GM23248 (cell line): ENCODE data around the gene TIMM22. TPM values are rescaled to one million over a fixed set of nuclear protein-coding genes. Genes with fewer than 3 reads are reported as not detected.

Source experiments
- DNase-seq: peaks from one replicate; pipeline ENCODE4 v3.0.0-alpha.2; 2015
- H2AFZ ChIP-seq: fragments of 200-600 bp; sonication (generic); 2 replicates; pipeline ENCODE4 v1.6.1; 2016; ENCODE audit warnings: antibody characterized with exemption
- H3F3A ChIP-seq: fragments of 200-600 bp; sonication (generic); 2 replicates; pipeline ENCODE4 v1.6.1; 2016; ENCODE audit warnings: mild to moderate bottlenecking, antibody characterized with exemption, mixed run types; ENCODE audit not compliant: insufficient read depth
- H3K27ac ChIP-seq: fragments of 200-600 bp; sonication (generic); 2 replicates; pipeline ENCODE4 v1.5.1; 2016; ENCODE audit warnings: mild to moderate bottlenecking
- H3K27me3 ChIP-seq: fragments of 200-600 bp; sonication (generic); replicated peaks from 2 replicates; pipeline ENCODE4 v1.6.1; 2016; ENCODE audit warnings: mild to moderate bottlenecking; ENCODE audit not compliant: insufficient read depth
- H3K36me3 ChIP-seq: fragments of 200-600 bp; sonication (generic); 2 replicates; pipeline ENCODE4 v1.6.1; 2016; ENCODE audit warnings: low read depth, mild to moderate bottlenecking
- H3K4me1 ChIP-seq: fragments of 200-600 bp; sonication (generic); 2 replicates; pipeline ENCODE4 v1.6.1; 2016; ENCODE audit warnings: mild to moderate bottlenecking; ENCODE audit not compliant: insufficient read depth
- H3K4me2 ChIP-seq: fragments of 200-600 bp; sonication (generic); one replicate; pipeline ENCODE4 v1.6.1; 2016; ENCODE audit warnings: mild to moderate bottlenecking; ENCODE audit not compliant: unreplicated experiment
- H3K4me3 ChIP-seq: fragments of 200-600 bp; sonication (generic); 2 replicates; pipeline ENCODE4 v1.5.1; 2016; ENCODE audit warnings: mild to moderate bottlenecking
- H3K79me2 ChIP-seq: fragments of 200-600 bp; sonication (generic); 2 replicates; pipeline ENCODE4 v1.6.1; 2016; ENCODE audit warnings: mild to moderate bottlenecking; ENCODE audit not compliant: insufficient read depth
- H3K9ac ChIP-seq: fragments of 200-600 bp; sonication (generic); 2 replicates; pipeline ENCODE4 v1.6.1; 2016; ENCODE audit warnings: mild to moderate bottlenecking
- H3K9me2 ChIP-seq: fragments of 200-600 bp; sonication (generic); 2 replicates; pipeline ENCODE4 v1.6.1; 2016; ENCODE audit warnings: mixed run types, mild to moderate bottlenecking, moderate library complexity; ENCODE audit not compliant: insufficient read depth
- H3K9me3 ChIP-seq: fragments of 200-600 bp; sonication (generic); one replicate; pipeline ENCODE4 v1.6.1; 2017; ENCODE audit warnings: low read depth
- H4K20me1 ChIP-seq: fragments of 200-600 bp; sonication (generic); 2 replicates; pipeline ENCODE4 v1.6.0; 2016; ENCODE audit not compliant: insufficient read depth
- EZH2 ChIP-seq: fragments of 200-600 bp; sonication (generic); IDR thresholded peaks from 2 replicates; pipeline ENCODE4 v1.6.1; 2018; ENCODE audit warnings: antibody characterized with exemption, mild to moderate bottlenecking; ENCODE audit not compliant: insufficient read depth, poor library complexity, severe bottlenecking
- EZH2phosphoT487 ChIP-seq: fragments of 200-600 bp; sonication (generic); IDR thresholded peaks from 2 replicates; pipeline ENCODE4 v1.6.1; 2018; ENCODE audit warnings: antibody characterized with exemption, moderate library complexity, mild to moderate bottlenecking, low read depth; ENCODE audit not compliant: insufficient read depth
- WGBS, 2 experiments: methylation state at CpG; one replicate each; pipeline ENCODE4 v1.1.6; 2015 to 2017; ENCODE audit warnings: low lambda C conversion rate in 2 of 2, low coverage in 1 of 2; ENCODE audit errors: missing lambda C conversion rate in 2 of 2; 5-methylcytosine and 5-hydroxymethylcytosine counted together
- in situ Hi-C: fragments of 300-500 bp; cut with MboI; formaldehyde crosslinking; loops from 2 replicates; pipeline ENCODE4 v1.15.0; 2020
- polyA plus RNA-seq: library from polyadenylated mRNA; unstranded; fragments of >200 nt; fragmentation: Nextera tagmentation; extraction: Ambion mirVana; gene quantifications from 2 replicates; pipeline ENCODE4 v1.2.1, GENCODE V29; 2016
- total RNA-seq: library from RNA; depleted of rRNA; stranded (reverse); fragments of >200 nt; shearing (Covaris generic); gene quantifications from 2 replicates; pipeline ENCODE4 v1.2.3, GENCODE V29; 2014

Gene TIMM22
- total and polyA plus RNA-seq, 2 experiments from 2014 or later: 19.2 to 26.1 TPM

GRCh38 chr17:1029922-1030644 lies 33.2 kb downstream of the TIMM22 start:
- in situ Hi-C loops: no loop called here
- 0 out of 2 replicates have a peak, but pooled peaks cover 4% of the 10 kb centered on the region for H4K20me1 ChIP-seq

DNA sequence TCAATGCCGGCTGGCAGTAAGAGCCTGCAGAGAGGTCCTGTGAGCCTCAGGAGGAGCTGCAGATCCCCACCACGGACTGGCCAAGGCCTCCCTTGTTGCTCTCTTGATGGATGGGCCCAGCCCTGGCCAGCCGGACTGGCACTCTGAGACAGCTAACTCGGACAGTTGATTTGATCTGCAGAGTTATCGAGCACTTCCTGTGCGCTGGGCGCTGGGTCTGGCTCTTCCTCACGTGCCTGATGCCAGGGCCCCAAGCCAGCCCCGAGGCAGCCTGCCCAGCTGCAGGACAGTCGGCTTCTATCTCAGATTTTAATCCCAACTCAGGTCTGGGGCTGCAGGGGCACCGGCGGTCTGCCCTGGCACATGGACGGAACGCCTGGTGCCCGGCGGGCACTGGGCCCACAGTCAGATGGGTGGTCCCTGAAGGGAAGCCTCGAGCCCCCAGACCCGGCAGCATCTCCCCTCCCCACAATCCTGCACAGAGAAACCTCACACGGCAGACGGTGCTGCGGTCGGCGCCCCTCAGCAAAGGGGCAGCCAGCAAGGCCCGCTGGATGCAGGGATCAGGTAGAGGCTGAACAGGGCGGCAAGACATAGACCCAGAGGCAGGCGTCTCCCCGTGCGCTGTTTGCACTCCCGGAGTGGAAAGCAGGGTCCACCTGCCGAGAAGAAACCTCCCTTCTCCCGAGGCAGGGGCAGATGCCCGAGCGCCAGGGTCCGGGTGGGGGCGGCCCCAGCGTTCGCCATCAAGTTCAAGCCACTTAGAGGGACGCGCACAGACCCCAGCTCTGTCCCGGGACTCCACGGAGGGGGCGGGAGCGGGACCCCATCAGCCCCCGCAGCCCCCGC lies 34.0 kb downstream of the TIMM22 start:
- Histone ChIP-seq H2AFZ (no peak overlapping the region), H3F3A (no peaks in the 10 kb centered on the region), H3K9me3 (no peaks in the 10 kb centered on the region), H3K36me3 (no peaks in the 10 kb centered on the region), H3K27me3 (no peaks in the 10 kb centered on the region), H3K27ac (no peak overlapping the region), H4K20me1 (0 out of 2 replicates have a peak, but pooled peaks cover 4% of the 10 kb centered on the region), H3K4me3 (no peak overlapping the region), H3K9ac (no peak overlapping the region), H3K4me2 (no peak overlapping the region), H3K9me2 (no peaks in the 10 kb centered on the region), H3K79me2 (no peaks in the 10 kb centered on the region), H3K4me1 (peaks cover 5% of the 10 kb centered on the region; the same call in 1 of the 2 replicates)
- 41 to 46% methylated on average over 35 to 42 of the region's 45 CpGs for WGBS, 2 experiments
- DNase-seq: peak; percentile 18
- TF ChIP-seq EZH2phosphoT487: no peak
- no peak for TF ChIP-seq EZH2
- in situ Hi-C loops: no loop called here

More at GRCh38 chr17:1029922-1030644, 33.2 kb downstream of the TIMM22 start:
- Histone ChIP-seq H3K36me3 (no peaks in the 10 kb centered on the region), H2AFZ (no peak overlapping the region), H3K27ac (no peak overlapping the region), H3K4me1 (peaks cover 5% of the 10 kb centered on the region; the same call in 1 of the 2 replicates), H3F3A (no peaks in the 10 kb centered on the region), H3K4me3 (no peak overlapping the region), H3K27me3 (no peaks in the 10 kb centered on the region), H3K4me2 (no peak overlapping the region), H3K79me2 (no peaks in the 10 kb centered on the region), H3K9me3 (no peaks in the 10 kb centered on the region), H3K9ac (no peak overlapping the region), H3K9me2 (no peaks in the 10 kb centered on the region)
- 65 to 66% methylated on average over 20 of the region's 20 CpGs for WGBS, 2 experiments
- DNase-seq: no peak
- TF ChIP-seq EZH2phosphoT487: no peak
- TF ChIP-seq EZH2: no peak

GRCh38 chr17:1031711-1032110 lies 34.8 kb downstream of the TIMM22 start:
- Histone ChIP-seq H2AFZ (no peak overlapping the region), H3K4me3 (no peak overlapping the region), H3K9me3 (no peaks in the 10 kb centered on the region), H3K9me2 (no peaks in the 10 kb centered on the region), H3K36me3 (no peaks in the 10 kb centered on the region), H3K79me2 (no peaks in the 10 kb centered on the region), H3K9ac (no peak overlapping the region), H3K27ac (no peak overlapping the region), H3F3A (no peaks in the 10 kb centered on the region), H3K4me1 (peaks cover 5% of the 10 kb centered on the region; the same call in 1 of the 2 replicates), H4K20me1 (0 out of 2 replicates have a peak, but pooled peaks cover 4% of the 10 kb centered on the region), H3K4me2 (no peak overlapping the region), H3K27me3 (no peaks in the 10 kb centered on the region)
- in situ Hi-C loops: no loop called here
- WGBS, 2 experiments: 0 to 12% methylated on average over 2 to 35 of the region's 35 CpGs
- DNase-seq: peak; percentile 62
- TF ChIP-seq EZH2 (no peak), EZH2phosphoT487 (no peak)

DNA sequence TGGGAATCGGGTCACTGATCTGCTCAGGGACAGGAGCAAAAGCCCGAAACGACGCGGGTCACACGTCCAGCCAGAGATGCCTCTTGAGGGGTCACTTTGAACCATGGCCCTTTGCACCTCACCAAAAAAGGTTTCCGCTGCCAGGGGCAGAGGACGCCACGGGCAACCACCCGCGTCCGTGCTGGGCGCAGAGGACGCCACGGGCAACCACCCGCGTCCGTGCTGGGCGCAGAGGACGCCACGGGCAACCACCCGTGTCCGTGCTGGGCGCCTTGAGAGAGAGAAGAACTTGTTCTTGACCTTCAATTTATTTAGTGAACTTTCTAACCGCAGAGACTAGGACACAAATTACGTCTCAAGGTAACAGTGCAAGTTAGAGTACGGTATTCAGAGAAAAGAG lies 35.5 kb downstream of the TIMM22 start:
- no peaks in the 10 kb centered on the region for H3K36me3 ChIP-seq
- H2AFZ ChIP-seq: no peak overlapping the region
- no peak overlapping the region for H3K9ac ChIP-seq
- H3K27me3 ChIP-seq: no peaks in the 10 kb centered on the region
- in situ Hi-C loops: no loop called here
- H3K9me2 ChIP-seq: no peaks in the 10 kb centered on the region
- H3K27ac ChIP-seq: no peak overlapping the region
- no peak overlapping the region for H3K4me2 ChIP-seq
- 81 to 84% methylated on average over 24 of the region's 27 CpGs for WGBS, 2 experiments
- no peaks in the 10 kb centered on the region for H3K79me2 ChIP-seq
- no peaks in the 10 kb centered on the region for H3K9me3 ChIP-seq
- H3K4me1 ChIP-seq: peaks cover 5% of the 10 kb centered on the region; the same call in 1 of the 2 replicates
- no peaks in the 10 kb centered on the region for H3F3A ChIP-seq
- 0 out of 2 replicates have a peak, but pooled peaks cover 4% of the 10 kb centered on the region for H4K20me1 ChIP-seq
- no peak overlapping the region for H3K4me3 ChIP-seq
- TF ChIP-seq EZH2phosphoT487: no peak
- TF ChIP-seq EZH2: no peak
- DNase-seq: no peak
